A549 (cell line): ENCODE results near the gene TMEM129. TPM values are rescaled to one million over a fixed set of nuclear protein-coding genes. Genes with fewer than 3 reads are reported as not detected.
A peak's percentile ranks its signal among the peaks of the same experiment; 100 is the strongest.

Source experiments
- ATAC-seq, 2 experiments: fragments of 200-7000 bp in 1 of 2; fragments of >200 bp in 1 of 2; cut with Nextera tagmentation in 1 of 2; cut with Tn5 transposase in 1 of 2; 3 replicates each; pipeline versions ENCODE4 v1.8.0 to v1.9.1; 2018 to 2020; ENCODE audit warnings: mild to moderate bottlenecking in 1 of 2, moderate library complexity in 1 of 2
- CTCF ChIA-PET: fragments of 300-600 bp; sonication (Branson Sonifier 250); formaldehyde crosslinking; extraction: SDS; loops from one replicate; lab custom pipeline; 2021; ENCODE audit warnings: antibody characterized with exemption, inconsistent platforms; lab: Yijun Ruan, JAX
- POLR2A ChIA-PET: fragments of 350-600 bp; formaldehyde crosslinking; extraction: SDS; loops from one replicate; lab custom pipeline; 2021; ENCODE audit warnings: antibody characterized with exemption, inconsistent platforms; lab: Yijun Ruan, JAX
- DNase-seq, 2 experiments: peaks; one replicate each; pipeline versions ENCODE4 v3.0.0 to v3.0.0-alpha.2; 2011 to 2016; ENCODE audit warnings: low read depth in 1 of 2, low spot score in 1 of 2
- FAIRE-seq: peaks from 2 replicates; lab custom pipeline; 2011; peaks lifted over from hg19 to GRCh38; lab: Jason Lieb, UNC
- H3K27ac ChIP-seq, 2 experiments: fragments of >200 bp; sonication (Bioruptor Twin); formaldehyde crosslinking; 3 replicates each; pipeline ENCODE4 v1.5.1; 2016 to 2017
- H3K4me1 ChIP-seq: fragments of >200 bp; sonication (Bioruptor Twin); formaldehyde crosslinking; 3 replicates; pipeline ENCODE4 v1.6.1; 2016
- H3K4me2 ChIP-seq: fragments of >200 bp; sonication (Bioruptor Twin); formaldehyde crosslinking; 3 replicates; pipeline ENCODE4 v1.6.1; 2016
- H3K4me3 ChIP-seq: fragments of >200 bp; sonication (Bioruptor Twin); formaldehyde crosslinking; 3 replicates; pipeline ENCODE4 v1.5.1; 2016
- H3K9me3 ChIP-seq: fragments of >200 bp; sonication (Bioruptor Twin); formaldehyde crosslinking; 3 replicates; pipeline ENCODE4 v1.6.1; 2016
- CBX2 ChIP-seq: fragments of 200-600 bp; sonication (generic); IDR thresholded peaks from 2 replicates; pipeline ENCODE4 v1.6.1; 2016; ENCODE audit warnings: low read depth, mild to moderate bottlenecking, borderline replicate concordance
- CBX8 ChIP-seq: fragments of 200-600 bp; sonication (generic); IDR thresholded peaks from 2 replicates; pipeline ENCODE4 v1.6.1; 2016
- ELK1 ChIP-seq: fragments of 150-350 bp; IDR thresholded peaks from 2 replicates; pipeline ENCODE4 v1.6.1; 2014; ENCODE audit warnings: low read depth, mild to moderate bottlenecking, low read length
- FOSL2 ChIP-seq, 2 experiments: fragments of 450-650 bp in 1 of 2; fragments of >200 bp in 1 of 2; sonication (Bioruptor Twin) in 1 of 2; formaldehyde crosslinking; IDR thresholded peaks; 2 replicates each; pipeline versions ENCODE4 v1.5.0 to v1.6.1; 2016 to 2020; ENCODE audit warnings: mild to moderate bottlenecking in 1 of 2, moderate library complexity in 1 of 2
- FOXS1 ChIP-seq: fragments of 250-450 bp; sonication (Bioruptor Pico); IDR thresholded peaks from 2 replicates; pipeline ENCODE4 v1.5.0; 2020; ENCODE audit warnings: mild to moderate bottlenecking, moderate library complexity
- GATA3 ChIP-seq: IDR thresholded peaks from 2 replicates; pipeline ENCODE4 v1.6.1; 2012; ENCODE audit warnings: borderline replicate concordance
- HDAC2 ChIP-seq: fragments of 200-600 bp; sonication (generic); IDR thresholded peaks from 2 replicates; pipeline ENCODE4 v1.6.1; 2016
- HEYL ChIP-seq: fragments of 250-450 bp; sonication (Bioruptor Pico); IDR thresholded peaks from 2 replicates; pipeline ENCODE4 v1.8.0; 2021; ENCODE audit warnings: mild to moderate bottlenecking, moderate library complexity
- HMGXB4 ChIP-seq: fragments of 250-450 bp; sonication (Bioruptor Pico); IDR thresholded peaks from 2 replicates; pipeline ENCODE4 v1.5.0; 2021; ENCODE audit warnings: mild to moderate bottlenecking, moderate library complexity, borderline replicate concordance
- HOXA7 ChIP-seq: fragments of 250-450 bp; sonication (Bioruptor Pico); IDR thresholded peaks from 2 replicates; pipeline ENCODE4 v1.5.0; 2020; ENCODE audit warnings: mild to moderate bottlenecking, moderate library complexity
- HOXB13 ChIP-seq: fragments of 250-450 bp; sonication (Bioruptor Pico); IDR thresholded peaks from 2 replicates; pipeline ENCODE4 v1.5.0; 2020; ENCODE audit warnings: low read depth, mild to moderate bottlenecking, moderate library complexity
- NPAS2 ChIP-seq: fragments of 250-450 bp; sonication (Bioruptor Pico); IDR thresholded peaks from 2 replicates; pipeline ENCODE4 v1.8.0; 2022; ENCODE audit warnings: mild to moderate bottlenecking, moderate library complexity, borderline replicate concordance
- PBX3 ChIP-seq: IDR thresholded peaks from 2 replicates; pipeline ENCODE4 v1.6.1; 2012
- POLR2A ChIP-seq: IDR thresholded peaks from 2 replicates; pipeline ENCODE4 v1.6.1; 2012; ENCODE audit warnings: mild to moderate bottlenecking, low read length
- POLR2AphosphoS2 ChIP-seq: conservative IDR thresholded peaks from 2 replicates; pipeline ENCODE4 v1.6.1; 2012; ENCODE audit warnings: low read length, improper control_type of control experiment, inconsistent platforms
- RNF2 ChIP-seq: fragments of 200-600 bp; sonication (generic); IDR thresholded peaks from 2 replicates; pipeline ENCODE4 v1.6.1; 2016; ENCODE audit warnings: low read depth, mild to moderate bottlenecking, antibody characterized with exemption, moderate library complexity, borderline replicate concordance
- USF2 ChIP-seq: fragments of 450-650 bp; IDR thresholded peaks from 2 replicates; pipeline ENCODE4 v1.6.1; 2014; ENCODE audit warnings: antibody characterized with exemption
- WGBS: methylation state at CpG from one replicate; pipeline ENCODE4 v1.1.6; 2017; ENCODE audit errors: missing lambda C conversion rate; 5-methylcytosine and 5-hydroxymethylcytosine counted together
- polyA plus RNA-seq, 4 experiments: library from polyadenylated mRNA; depleted of rRNA in 3 of 4; stranded (reverse); fragments of >200 nt; fragmentation: RNase III in 1 of 4; extraction: RNeasy Plus Mini Kit Qiagen cat#74134 plus additional on column Dnase treatment in 1 of 4; gene quantifications; 2 replicates in 3 of 4; 3 replicates in 1 of 4; pipeline ENCODE4 v1.2.3, GENCODE V29; 2011 to 2017
- TF ChIP-seq, protein P1 (sequence below): fragments of 250-450 bp; sonication (Bioruptor Pico); IDR thresholded peaks from 2 replicates; pipeline ENCODE4 v1.5.0; 2020; ENCODE audit warnings: low read depth, mild to moderate bottlenecking, moderate library complexity
- TF ChIP-seq, protein P2 (sequence below): fragments of 200-600 bp; sonication (generic); IDR thresholded peaks from 2 replicates; pipeline ENCODE4 v1.6.1; 2016; ENCODE audit warnings: antibody characterized with exemption, mild to moderate bottlenecking, moderate library complexity

The TMEM129 gene
- polyA plus RNA-seq, 2 of the 4 experiments (the other 2 are of a cell fraction): 12.7 to 20.4 TPM

- H3K4me1 ChIP-seq: peaks cover 20% of the 10 kb centered on the region; the same call in 2 of the 3 replicates
- FAIRE-seq: no peak
- no peak overlapping the region for H3K4me3 ChIP-seq
- no peaks in the 10 kb centered on the region for H3K9me3 ChIP-seq
- no peak overlapping the region for H3K4me2 ChIP-seq
- 84% methylated on average over 6 of the region's 15 CpGs for WGBS
- ATAC-seq: no peak
- ChIA-PET CTCF (interaction anchor here (1.1 to 13.8 kb wide), 3 partner anchors 12 to 59 kb away, joined by 3 to 227 read pairs (median 6); no protein-coding TSS in a partner anchor), POLR2A (no interaction called here)
- TF ChIP-seq PBX3 (no peak), RNF2 (no peak), ELK1 (no peak), NPAS2 (CRISPR knock-in tag) (no peak), HEYL (CRISPR knock-in tag) (no peak), POLR2AphosphoS2 (no peak), POLR2A (no peak; the same call in 1 of the 2 replicates), CBX2 (no peak), FOSL2 (IDR thresholded peaks at IDR 0.05) (no peak), FOSL2 (CRISPR knock-in tag; IDR thresholded peaks at IDR 0.05) (no peak), CBX8 (no peak), USF2 (no peak), HOXB13 (no peak), GATA3 (no peak), FOXS1 (CRISPR knock-in tag) (no peak), HDAC2 (no peak), HMGXB4 (CRISPR knock-in tag) (no peak), HOXA7 (no peak)
- TF ChIP-seq, protein P1, sequence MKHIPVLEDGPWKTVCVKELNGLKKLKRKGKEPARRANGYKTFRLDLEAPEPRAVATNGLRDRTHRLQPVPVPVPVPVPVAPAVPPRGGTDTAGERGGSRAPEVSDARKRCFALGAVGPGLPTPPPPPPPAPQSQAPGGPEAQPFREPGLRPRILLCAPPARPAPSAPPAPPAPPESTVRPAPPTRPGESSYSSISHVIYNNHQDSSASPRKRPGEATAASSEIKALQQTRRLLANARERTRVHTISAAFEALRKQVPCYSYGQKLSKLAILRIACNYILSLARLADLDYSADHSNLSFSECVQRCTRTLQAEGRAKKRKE: no peak
- TF ChIP-seq, protein P2, sequence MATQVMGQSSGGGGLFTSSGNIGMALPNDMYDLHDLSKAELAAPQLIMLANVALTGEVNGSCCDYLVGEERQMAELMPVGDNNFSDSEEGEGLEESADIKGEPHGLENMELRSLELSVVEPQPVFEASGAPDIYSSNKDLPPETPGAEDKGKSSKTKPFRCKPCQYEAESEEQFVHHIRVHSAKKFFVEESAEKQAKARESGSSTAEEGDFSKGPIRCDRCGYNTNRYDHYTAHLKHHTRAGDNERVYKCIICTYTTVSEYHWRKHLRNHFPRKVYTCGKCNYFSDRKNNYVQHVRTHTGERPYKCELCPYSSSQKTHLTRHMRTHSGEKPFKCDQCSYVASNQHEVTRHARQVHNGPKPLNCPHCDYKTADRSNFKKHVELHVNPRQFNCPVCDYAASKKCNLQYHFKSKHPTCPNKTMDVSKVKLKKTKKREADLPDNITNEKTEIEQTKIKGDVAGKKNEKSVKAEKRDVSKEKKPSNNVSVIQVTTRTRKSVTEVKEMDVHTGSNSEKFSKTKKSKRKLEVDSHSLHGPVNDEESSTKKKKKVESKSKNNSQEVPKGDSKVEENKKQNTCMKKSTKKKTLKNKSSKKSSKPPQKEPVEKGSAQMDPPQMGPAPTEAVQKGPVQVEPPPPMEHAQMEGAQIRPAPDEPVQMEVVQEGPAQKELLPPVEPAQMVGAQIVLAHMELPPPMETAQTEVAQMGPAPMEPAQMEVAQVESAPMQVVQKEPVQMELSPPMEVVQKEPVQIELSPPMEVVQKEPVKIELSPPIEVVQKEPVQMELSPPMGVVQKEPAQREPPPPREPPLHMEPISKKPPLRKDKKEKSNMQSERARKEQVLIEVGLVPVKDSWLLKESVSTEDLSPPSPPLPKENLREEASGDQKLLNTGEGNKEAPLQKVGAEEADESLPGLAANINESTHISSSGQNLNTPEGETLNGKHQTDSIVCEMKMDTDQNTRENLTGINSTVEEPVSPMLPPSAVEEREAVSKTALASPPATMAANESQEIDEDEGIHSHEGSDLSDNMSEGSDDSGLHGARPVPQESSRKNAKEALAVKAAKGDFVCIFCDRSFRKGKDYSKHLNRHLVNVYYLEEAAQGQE: no peak
- no peak for DNase-seq
- peak overlapping the region in 1 of 2 experiments; percentile 64; a peak in 2 of 6 replicates for H3K27ac ChIP-seq
Measured at GRCh38 chr4:1753697-1754311, 32.7 kb upstream of the TMEM129 start.
